CD1c-positive myeloid dendritic cell (primary cell): ENCODE data around the gene INVS.
"Not testable (repeated sequence)": the region's sequence is repeated elsewhere in the genome, so short reads cannot be mapped to it uniquely, and the experiment has no call there.

Experiments
- DNase-seq: peaks from one replicate; pipeline ENCODE4 v3.0.0-alpha.2; 2016; ENCODE audit errors: extremely low spot score

Gene INVS

GRCh38 chr9:100083448-100084127 is 15.5 kb upstream of the INVS start:
- no peak for DNase-seq

GRCh38 chr9:100084128-100084453 is 15.0 kb upstream of the INVS start:
- no peak for DNase-seq

- no peak for DNase-seq
Measured at GRCh38 chr9:100084734-100085133, 14.3 kb upstream of the INVS start.

- no peak for DNase-seq
Measured at GRCh38 chr9:100086097-100086635, 12.9 kb upstream of the INVS start.

GRCh38 chr9:100087218-100087617 is 11.8 kb upstream of the INVS start:
- DNase-seq, result no peak

DNA sequence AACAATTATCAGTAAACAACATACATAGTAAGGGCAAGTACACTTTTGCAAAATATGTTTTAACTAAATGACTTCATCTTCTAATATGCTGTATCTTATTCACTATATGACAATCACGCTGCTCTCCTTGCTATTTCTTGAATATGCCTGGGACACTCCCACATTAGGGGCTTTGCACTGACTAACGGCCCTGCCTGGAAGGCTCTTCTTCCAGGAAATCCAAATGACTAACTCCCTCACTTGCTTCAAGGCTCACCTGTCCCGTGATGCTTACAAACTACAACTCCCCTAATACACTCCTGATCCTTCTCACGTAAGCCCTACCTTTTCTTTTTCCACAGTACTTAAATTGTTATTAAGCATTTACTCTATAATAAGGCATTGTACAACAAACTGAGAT is 10.8 kb upstream of the INVS start:
- no peak for DNase-seq

GRCh38 chr9:100090880-100091279 is 8.2 kb upstream of the INVS start:
- no peak for DNase-seq

DNA sequence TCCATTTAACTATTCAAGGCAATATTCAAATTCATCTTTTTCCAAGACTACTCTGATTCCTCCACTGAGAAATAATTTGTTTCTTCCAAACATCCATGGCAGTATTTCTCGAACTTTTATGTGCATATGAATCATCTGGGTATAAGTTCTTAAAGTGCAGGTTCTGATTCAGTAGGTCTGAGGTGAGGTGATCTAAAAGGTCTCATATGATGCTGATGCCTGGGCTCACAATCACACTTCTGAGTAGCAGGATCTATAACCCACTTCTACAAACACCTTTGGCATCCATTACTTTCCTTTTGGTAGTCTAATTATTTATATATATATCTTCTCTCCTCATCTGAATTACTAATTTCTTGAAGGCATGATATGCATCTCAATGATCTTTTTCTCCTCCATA is 7.4 kb upstream of the INVS start:
- DNase-seq, result no peak

GRCh38 chr9:100092066-100092465 is 7.0 kb upstream of the INVS start:
- DNase-seq, result no peak

DNA sequence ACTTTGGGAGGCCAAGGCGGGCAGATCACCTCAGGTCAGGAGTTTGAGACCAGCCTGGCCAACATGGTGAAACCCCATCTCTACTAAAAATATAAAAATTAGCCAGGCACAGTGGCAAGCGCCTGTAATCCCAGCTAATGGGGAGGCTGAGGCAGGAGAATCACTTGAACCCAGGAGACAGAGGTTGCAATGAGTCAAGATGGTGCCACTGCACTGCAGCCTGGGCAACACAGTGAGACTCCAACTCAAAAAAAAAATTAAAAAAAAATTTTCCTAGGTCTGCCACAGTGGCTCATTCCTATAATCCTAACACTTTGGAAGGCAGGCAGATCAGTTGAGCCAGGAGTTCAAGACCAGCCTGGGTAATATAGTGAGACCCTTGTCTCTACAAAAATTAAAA is 4.6 kb upstream of the INVS start:
- not testable (repeated sequence) for DNase-seq

GRCh38 chr9:100096378-100096916 is 2.6 kb upstream of the INVS start:
- no peak for DNase-seq

DNA sequence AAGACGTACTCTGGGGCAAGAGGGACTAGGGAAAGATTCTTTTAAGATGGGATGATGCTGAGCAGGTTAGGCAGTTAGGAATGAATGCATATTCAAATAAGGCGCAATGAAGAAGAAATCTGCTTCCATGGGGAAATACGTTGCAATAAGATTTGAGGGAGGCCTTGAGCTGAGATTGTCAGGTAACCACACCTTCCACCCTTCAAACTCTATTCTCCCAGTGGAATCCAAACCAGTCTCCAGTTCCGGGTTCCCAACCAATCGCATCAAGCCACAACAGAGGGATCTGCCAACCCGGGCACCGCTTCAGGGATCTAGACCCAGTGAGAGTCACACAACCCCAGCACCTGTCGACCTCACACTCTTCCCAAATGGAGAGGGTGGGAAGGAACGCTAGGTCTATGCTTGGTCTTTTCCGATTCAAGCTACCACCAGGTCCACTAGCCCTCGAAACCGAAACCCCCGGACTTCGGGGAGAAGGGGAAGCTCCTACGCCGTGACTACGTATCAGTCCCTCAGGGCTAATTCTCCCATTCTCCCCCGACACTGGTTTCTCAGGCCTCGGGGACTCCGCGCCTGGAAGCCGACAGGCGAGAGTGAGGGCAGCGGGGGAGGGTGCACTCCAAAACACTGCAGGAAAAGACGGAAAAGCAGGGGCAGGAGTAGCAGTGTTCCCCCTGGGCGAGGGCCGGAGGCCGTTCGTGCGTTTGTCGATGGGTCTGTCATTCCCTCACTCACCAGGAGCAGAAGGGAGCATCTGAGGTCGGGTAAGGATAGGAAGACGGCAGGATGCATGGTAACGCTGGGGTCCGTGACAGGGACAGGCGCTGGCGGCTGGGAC is 777 bp upstream of the INVS start:
- peak; percentile 79 for DNase-seq

GRCh38 chr9:100099722-100100042 is 639 bp downstream of the INVS start:
- no peak for DNase-seq

- DNase-seq, result no peak
Measured at GRCh38 chr9:100100146-100100667, 1.2 kb downstream of the INVS start.

- no peak for DNase-seq
Measured at GRCh38 chr9:100101608-100102007, 2.6 kb downstream of the INVS start.

DNA sequence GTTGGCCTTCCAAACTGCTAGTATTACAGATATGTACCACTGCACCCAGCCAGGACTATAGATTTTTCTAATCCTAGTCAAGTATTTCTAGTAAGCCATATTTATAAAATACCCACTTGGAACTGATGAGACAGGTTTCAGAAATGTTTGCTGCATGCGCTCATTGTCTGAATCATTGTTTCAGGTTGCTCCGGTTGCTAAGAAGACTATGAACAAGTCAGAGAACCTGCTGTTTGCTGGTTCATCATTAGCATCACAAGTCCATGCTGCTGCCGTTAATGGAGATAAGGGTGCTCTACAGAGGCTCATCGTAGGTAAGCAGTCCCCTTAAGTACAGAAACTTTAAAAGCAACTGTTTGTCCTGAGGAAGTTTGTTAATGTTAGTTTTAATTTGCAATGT is 5.3 kb downstream of the INVS start:
- no peak for DNase-seq

- no peak for DNase-seq
Measured at GRCh38 chr9:100105861-100106260, 6.8 kb downstream of the INVS start.

DNA sequence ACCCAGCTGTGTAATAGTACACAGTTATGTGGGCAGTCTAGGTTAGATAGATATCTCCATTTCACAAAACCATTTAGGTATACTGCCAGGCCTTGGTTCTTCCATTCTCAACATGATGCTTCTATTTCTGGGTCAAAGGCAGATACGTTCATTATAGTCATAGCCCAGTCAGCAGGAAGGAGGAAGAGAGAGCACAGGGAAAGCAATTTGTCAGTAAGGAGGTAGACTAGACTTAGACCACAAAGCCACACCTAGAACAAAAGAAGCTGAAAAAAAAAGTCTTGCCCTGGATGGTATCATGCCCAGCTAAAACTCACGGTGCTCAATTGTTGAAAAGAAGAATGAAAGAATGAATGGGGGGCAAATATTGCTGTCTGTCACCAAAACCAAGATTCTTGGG is 7.6 kb downstream of the INVS start:
- DNase-seq, result no peak

DNA sequence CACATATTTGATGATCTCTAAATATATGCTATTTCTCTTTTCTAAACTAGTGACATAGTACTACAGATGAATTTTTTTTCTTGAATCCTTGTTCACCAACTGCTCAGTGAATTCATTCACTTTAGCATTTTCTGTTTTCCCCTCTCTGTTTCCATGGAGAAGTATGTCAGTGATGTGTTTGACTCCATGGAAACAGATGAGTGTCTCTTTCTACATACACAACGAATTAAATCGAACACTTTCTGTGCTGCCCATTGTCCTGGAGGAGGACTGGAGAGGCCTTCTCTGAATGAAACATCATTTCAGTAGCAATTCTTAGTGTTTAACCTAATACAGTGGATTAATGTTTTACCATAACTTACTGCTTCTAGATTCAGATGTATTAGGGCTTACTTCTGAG is 9.5 kb downstream of the INVS start:
- no peak for DNase-seq

DNA sequence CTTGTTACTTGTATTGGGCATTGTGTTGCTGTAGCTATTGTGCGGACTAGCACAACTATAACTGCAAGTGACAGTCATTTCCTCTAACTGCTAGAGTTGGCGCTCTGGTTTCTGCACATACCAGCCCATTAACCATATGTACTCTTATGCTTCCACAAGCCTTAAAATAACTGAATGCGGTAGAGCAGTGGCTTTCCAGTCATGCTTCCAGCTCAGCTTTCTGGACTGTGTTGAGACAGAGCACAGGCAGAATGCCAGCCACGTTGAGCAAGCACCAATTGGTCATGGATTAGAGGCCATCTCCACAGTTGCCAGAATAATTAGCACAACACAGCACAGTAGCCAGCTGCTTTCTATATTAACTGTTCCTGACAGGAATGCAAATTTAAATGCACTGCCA is 12.2 kb downstream of the INVS start:
- DNase-seq, result no peak

DNA sequence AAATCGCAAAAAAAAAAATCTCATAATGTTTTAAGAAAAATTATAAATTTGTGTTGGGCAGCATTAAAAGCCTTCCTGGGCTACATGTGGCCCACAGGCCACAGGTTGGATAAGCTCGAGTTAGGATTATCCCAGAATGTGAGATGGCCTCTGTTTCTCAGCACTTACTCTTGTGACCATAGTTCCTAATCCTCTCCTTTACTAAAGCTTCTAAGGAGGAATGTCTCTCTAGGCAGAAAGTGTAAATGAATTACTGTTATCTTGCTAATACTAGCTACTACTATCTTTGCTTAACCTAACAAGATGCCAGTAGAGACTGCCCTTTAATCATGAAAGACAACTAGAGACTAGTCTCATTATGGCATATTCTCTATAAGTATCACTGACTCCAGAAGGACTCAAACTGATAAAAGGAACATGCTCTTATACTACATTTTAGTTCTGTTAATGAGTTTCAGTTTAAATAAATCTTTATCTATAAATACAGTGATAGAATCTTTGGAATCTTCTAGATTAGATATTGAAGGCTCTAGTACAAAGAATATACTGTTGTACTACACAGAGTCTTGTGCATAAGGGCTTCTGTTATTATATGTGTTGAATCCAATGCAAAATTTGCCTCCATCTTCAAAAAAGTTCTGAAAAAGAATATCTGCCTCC is 13.8 kb downstream of the INVS start:
- no peak for DNase-seq

- no peak for DNase-seq
Measured at GRCh38 chr9:100117316-100117715, 18.3 kb downstream of the INVS start.
